ENCODE results near the gene ADAMTS2. TPM values are rescaled to one million over a fixed set of nuclear protein-coding genes. Genes with fewer than 3 reads are reported as not detected.

ADAMTS2 gene
- total RNA-seq, 1 donor from 2014 or later: 8.2 TPM

DNA sequence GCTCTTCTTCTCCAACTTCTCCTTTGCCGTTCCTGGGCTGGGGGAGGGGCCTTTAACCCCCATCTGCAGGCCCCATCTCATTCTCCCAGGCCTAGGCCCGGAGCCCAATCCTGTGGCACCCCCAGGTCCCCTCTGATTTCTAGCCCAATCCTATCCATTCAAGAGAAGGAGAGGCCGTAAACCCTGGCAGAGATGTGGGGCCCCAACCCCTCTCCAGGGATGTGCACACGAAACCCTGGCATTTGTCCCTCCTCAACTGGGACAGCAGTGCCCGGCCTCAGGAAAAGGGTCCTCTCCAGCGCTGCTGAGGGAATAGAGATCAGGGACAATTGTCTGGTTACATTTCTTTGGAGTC lies 24.2 kb upstream of the ADAMTS2 start:
- no peaks in the 10 kb centered on the region for H3K4me1 Mint-ChIP-seq
- no peak for DNase-seq (ENCODE audit: low spot score in 2 of 2, unreplicated experiment in 2 of 2)
- no peaks in the 10 kb centered on the region for H3K9me3 Mint-ChIP-seq
- H3K27ac Mint-ChIP-seq: no peak overlapping the region
- H3K4me3 Mint-ChIP-seq: no peak overlapping the region
- TF ChIP-seq, protein P1, sequence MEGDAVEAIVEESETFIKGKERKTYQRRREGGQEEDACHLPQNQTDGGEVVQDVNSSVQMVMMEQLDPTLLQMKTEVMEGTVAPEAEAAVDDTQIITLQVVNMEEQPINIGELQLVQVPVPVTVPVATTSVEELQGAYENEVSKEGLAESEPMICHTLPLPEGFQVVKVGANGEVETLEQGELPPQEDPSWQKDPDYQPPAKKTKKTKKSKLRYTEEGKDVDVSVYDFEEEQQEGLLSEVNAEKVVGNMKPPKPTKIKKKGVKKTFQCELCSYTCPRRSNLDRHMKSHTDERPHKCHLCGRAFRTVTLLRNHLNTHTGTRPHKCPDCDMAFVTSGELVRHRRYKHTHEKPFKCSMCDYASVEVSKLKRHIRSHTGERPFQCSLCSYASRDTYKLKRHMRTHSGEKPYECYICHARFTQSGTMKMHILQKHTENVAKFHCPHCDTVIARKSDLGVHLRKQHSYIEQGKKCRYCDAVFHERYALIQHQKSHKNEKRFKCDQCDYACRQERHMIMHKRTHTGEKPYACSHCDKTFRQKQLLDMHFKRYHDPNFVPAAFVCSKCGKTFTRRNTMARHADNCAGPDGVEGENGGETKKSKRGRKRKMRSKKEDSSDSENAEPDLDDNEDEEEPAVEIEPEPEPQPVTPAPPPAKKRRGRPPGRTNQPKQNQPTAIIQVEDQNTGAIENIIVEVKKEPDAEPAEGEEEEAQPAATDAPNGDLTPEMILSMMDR (IDR thresholded peaks at IDR 0.05; ENCODE audit: unreplicated experiment): no peak
- H3K27me3 Mint-ChIP-seq (ENCODE audit: low read depth): peaks cover 6% of the 10 kb centered on the region
- no peaks in the 10 kb centered on the region for H3K36me3 Mint-ChIP-seq

- Mint-ChIP-seq H3K4me1 (no peaks in the 10 kb centered on the region), H3K9me3 (no peaks in the 10 kb centered on the region)
- peak in 1 of 2 experiments; percentile 13 for DNase-seq (ENCODE audit: low spot score in 2 of 2, unreplicated experiment in 2 of 2)
These were observed 23.7 kb upstream of the ADAMTS2 start for GRCh38 chr5:179368806-179369529.

DNA sequence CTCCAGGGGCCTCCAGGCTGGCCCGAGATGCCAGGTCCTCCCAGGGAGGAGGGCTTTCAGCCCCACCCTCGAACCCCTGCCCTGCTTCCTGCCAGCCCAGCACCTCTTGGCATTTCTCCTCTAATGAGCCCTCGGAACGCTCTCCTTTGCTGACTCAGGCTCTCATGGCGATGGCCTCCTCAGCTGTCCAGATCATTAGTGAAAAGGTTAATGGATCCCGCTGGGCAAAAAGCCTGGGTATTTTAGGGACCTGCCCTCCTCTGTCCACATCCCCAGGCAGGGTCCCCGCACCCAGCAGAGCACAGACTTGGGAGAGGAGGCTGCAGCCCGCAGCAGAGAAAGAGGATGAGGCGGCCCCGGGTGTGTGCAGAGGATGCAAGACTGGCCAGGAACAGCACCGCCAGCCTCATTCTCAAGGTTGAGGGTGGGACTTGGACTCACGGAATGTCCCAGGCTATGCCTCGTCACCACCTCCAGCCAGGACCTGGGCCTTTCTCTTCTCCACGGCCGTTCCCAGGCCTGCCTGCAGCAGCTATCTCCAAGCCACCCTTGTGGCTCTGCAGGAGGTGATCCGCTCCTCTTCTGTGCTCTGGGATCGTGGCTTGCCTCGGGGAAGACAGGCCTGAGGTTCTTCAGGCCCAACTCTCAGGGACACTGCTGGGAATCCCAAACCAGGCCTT lies 23.0 kb upstream of the ADAMTS2 start:
- H3K4me3 Mint-ChIP-seq: no peak overlapping the region
- H3K27me3 Mint-ChIP-seq (ENCODE audit: low read depth): peaks cover 2% of the 10 kb centered on the region
- H3K9me3 Mint-ChIP-seq: no peaks in the 10 kb centered on the region
- no peaks in the 10 kb centered on the region for H3K4me1 Mint-ChIP-seq
- no peaks in the 10 kb centered on the region for H3K36me3 Mint-ChIP-seq
- TF ChIP-seq, protein P1 (IDR thresholded peaks at IDR 0.05; ENCODE audit: unreplicated experiment): no peak
- DNase-seq (ENCODE audit: low spot score in 2 of 2, unreplicated experiment in 2 of 2): no peak
- H3K27ac Mint-ChIP-seq: no peak overlapping the region

More at GRCh38 chr5:179368806-179369529, 23.7 kb upstream of the ADAMTS2 start:
- H3K36me3 Mint-ChIP-seq: no peaks in the 10 kb centered on the region
- peaks cover 2% of the 10 kb centered on the region for H3K27me3 Mint-ChIP-seq (ENCODE audit: low read depth)
- TF ChIP-seq, protein P1 (IDR thresholded peaks at IDR 0.05; ENCODE audit: unreplicated experiment): no peak
- H3K27ac Mint-ChIP-seq: no peak overlapping the region
- H3K4me3 Mint-ChIP-seq: no peak overlapping the region

DNA sequence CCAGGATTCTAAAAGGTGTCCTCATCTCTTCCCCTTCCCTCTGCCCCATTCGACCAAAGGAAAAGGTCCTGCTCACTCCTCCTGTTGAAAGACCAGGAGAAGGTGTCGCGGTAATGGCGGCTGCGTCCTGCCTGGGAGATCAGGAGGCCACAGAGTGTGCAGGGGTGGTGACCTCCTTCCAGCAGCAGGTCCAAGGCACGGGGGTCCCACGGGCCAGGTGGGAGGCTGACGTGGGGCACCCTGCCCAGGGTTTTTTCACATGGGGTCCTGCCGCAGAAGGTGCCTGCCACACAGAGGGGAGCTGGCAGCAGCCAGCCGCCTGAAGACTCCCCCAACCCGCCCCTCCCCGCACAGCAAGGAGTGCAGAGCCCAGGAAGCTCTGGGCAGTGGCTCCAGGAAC lies 22.2 kb upstream of the ADAMTS2 start:
- Mint-ChIP-seq H3K4me3 (no peak overlapping the region), H3K4me1 (no peaks in the 10 kb centered on the region), H3K27ac (no peak overlapping the region), H3K36me3 (no peaks in the 10 kb centered on the region), H3K9me3 (no peaks in the 10 kb centered on the region), H3K27me3 (ENCODE audit: low read depth) (peaks cover 2% of the 10 kb centered on the region)
- no peak for DNase-seq (ENCODE audit: low spot score in 2 of 2, unreplicated experiment in 2 of 2)
- TF ChIP-seq, protein P1 (IDR thresholded peaks at IDR 0.05; ENCODE audit: unreplicated experiment): no peak

GRCh38 chr5:179362355-179362754 lies 17.1 kb upstream of the ADAMTS2 start:
- TF ChIP-seq, protein P1 (IDR thresholded peaks at IDR 0.05; ENCODE audit: unreplicated experiment): no peak
- Mint-ChIP-seq H3K4me1 (no peaks in the 10 kb centered on the region), H3K4me3 (no peak overlapping the region), H3K27ac (no peak overlapping the region), H3K36me3 (no peaks in the 10 kb centered on the region), H3K27me3 (ENCODE audit: low read depth) (peaks cover 35% of the 10 kb centered on the region), H3K9me3 (peaks cover 4% of the 10 kb centered on the region)
- DNase-seq (ENCODE audit: low spot score in 2 of 2, unreplicated experiment in 2 of 2): no peak
